HepG2 (cell line): Measurements from ENCODE around the gene TMX2. TPM values are rescaled to one million over a fixed set of nuclear protein-coding genes. Genes with fewer than 3 reads are reported as not detected.

ENCODE experiments used
- ARID2 ChIP-seq: sonication (generic); formaldehyde crosslinking; IDR thresholded peaks from 2 replicates; pipeline ENCODE4 v1.8.1; 2022; ENCODE audit warnings: mild to moderate bottlenecking, missing genetic modification reagents, borderline replicate concordance
- ARID5B ChIP-seq: IDR thresholded peaks from 2 replicates; pipeline ENCODE4 v1.4.0; 2020; ENCODE audit warnings: mild to moderate bottlenecking, missing genetic modification reagents
- ARNTL ChIP-seq: sonication (generic); formaldehyde crosslinking; IDR thresholded peaks from 2 replicates; pipeline ENCODE4 v1.4.0; 2020; ENCODE audit warnings: mild to moderate bottlenecking, missing genetic modification reagents
- DMAP1 ChIP-seq: IDR thresholded peaks from 2 replicates; pipeline ENCODE4 v1.6.1; 2016
- GATAD2A ChIP-seq: IDR thresholded peaks from 2 replicates; pipeline ENCODE4 v1.6.1; 2016
- HDAC2 ChIP-seq: sonication (generic); formaldehyde crosslinking; IDR thresholded peaks from 2 replicates; pipeline ENCODE4 v1.4.0; 2020; ENCODE audit warnings: missing genetic modification reagents
- KLF12 ChIP-seq: sonication (generic); formaldehyde crosslinking; IDR thresholded peaks from 2 replicates; pipeline ENCODE4 v1.4.0; 2020; ENCODE audit warnings: missing genetic modification reagents, borderline replicate concordance
- NR3C1 ChIP-seq: sonication (generic); formaldehyde crosslinking; IDR thresholded peaks from 2 replicates; pipeline ENCODE4 v1.4.0; 2020; ENCODE audit warnings: missing genetic modification reagents
- SAP130 ChIP-seq: IDR thresholded peaks from 2 replicates; pipeline ENCODE4 v1.6.1; 2016; ENCODE audit warnings: low read depth
- SMAD3 ChIP-seq: sonication (generic); formaldehyde crosslinking; IDR thresholded peaks from 2 replicates; pipeline ENCODE4 v1.4.0; 2020; ENCODE audit warnings: missing genetic modification reagents
- TARDBP ChIP-seq: sonication (generic); formaldehyde crosslinking; IDR thresholded peaks from 2 replicates; pipeline ENCODE4 v1.8.0; 2022; ENCODE audit warnings: mild to moderate bottlenecking, missing genetic modification reagents
- TBX2 ChIP-seq: sonication (generic); formaldehyde crosslinking; IDR thresholded peaks from 2 replicates; pipeline ENCODE4 v1.5.0; 2020; ENCODE audit warnings: missing genetic modification reagents, mild to moderate bottlenecking, borderline replicate concordance
- THYN1 ChIP-seq: sonication (generic); formaldehyde crosslinking; IDR thresholded peaks from 2 replicates; pipeline ENCODE4 v1.8.1; 2023; ENCODE audit warnings: low read depth, mild to moderate bottlenecking, moderate library complexity, missing genetic modification reagents, borderline replicate concordance
- TSC22D2 ChIP-seq: sonication (generic); formaldehyde crosslinking; IDR thresholded peaks from 2 replicates; pipeline ENCODE4 v1.5.1; 2020; ENCODE audit warnings: missing genetic modification reagents, mild to moderate bottlenecking, borderline replicate concordance
- ZBTB33 ChIP-seq: sonication (generic); formaldehyde crosslinking; IDR thresholded peaks from 2 replicates; pipeline ENCODE4 v1.4.0; 2020; ENCODE audit warnings: missing genetic modification reagents
- ZFP1 ChIP-seq: IDR thresholded peaks from 2 replicates; pipeline ENCODE4 v1.6.1; 2016
- ZFP36L2 ChIP-seq: sonication (generic); formaldehyde crosslinking; IDR thresholded peaks from 2 replicates; pipeline ENCODE4 v1.4.0; 2020; ENCODE audit warnings: missing genetic modification reagents
- polyA plus RNA-seq, 8 experiments: library from polyadenylated mRNA; depleted of rRNA in 3 of 8; stranded (reverse) in 7 of 8; unstranded in 1 of 8; fragments of >200 nt; fragmentation: Illumina TruSeq in 4 of 8; extraction: Trizol in 4 of 8; gene quantifications; 2 replicates each; pipeline versions ENCODE4 v1.2.1 to v1.2.3, GENCODE V29; 2011 to 2016; ENCODE audit warnings: low read depth in 4 of 8, missing spikeins in 1 of 8, mixed read lengths in 1 of 8; ENCODE audit not compliant: insufficient read depth in 1 of 8
- total RNA-seq, 5 experiments: library from RNA; depleted of rRNA; stranded (reverse); fragments of >200 nt; fragmentation: Illumina TruSeq; extraction: Trizol; gene quantifications; 2 replicates each; pipeline ENCODE4 v1.2.3, GENCODE V29; 2016; ENCODE audit warnings: low read depth in 1 of 5
- TF ChIP-seq, protein P1 (sequence below): sonication (generic); formaldehyde crosslinking; IDR thresholded peaks from 2 replicates; pipeline ENCODE4 v1.5.0; 2020; ENCODE audit warnings: missing genetic modification reagents
- TF ChIP-seq, protein P2 (sequence below): sonication (generic); formaldehyde crosslinking; IDR thresholded peaks from 2 replicates; pipeline ENCODE4 v1.4.0; 2020; ENCODE audit warnings: missing genetic modification reagents, borderline replicate concordance
- TF ChIP-seq, protein P3 (sequence below): IDR thresholded peaks from 2 replicates; pipeline ENCODE4 v1.6.1; 2016; ENCODE audit warnings: low read depth, borderline replicate concordance

TMX2 gene
- total and polyA plus RNA-seq, 2 of the 13 experiments (the other 11 are each of a cell fraction or from before 2014, with no cell fraction given), result 84.5 to 129 TPM

- TF ChIP-seq, protein P1, sequence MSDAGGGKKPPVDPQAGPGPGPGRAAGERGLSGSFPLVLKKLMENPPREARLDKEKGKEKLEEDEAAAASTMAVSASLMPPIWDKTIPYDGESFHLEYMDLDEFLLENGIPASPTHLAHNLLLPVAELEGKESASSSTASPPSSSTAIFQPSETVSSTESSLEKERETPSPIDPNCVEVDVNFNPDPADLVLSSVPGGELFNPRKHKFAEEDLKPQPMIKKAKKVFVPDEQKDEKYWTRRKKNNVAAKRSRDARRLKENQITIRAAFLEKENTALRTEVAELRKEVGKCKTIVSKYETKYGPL, result no peak
- TF ChIP-seq ZFP36L2 (CRISPR knock-in tag) (no peak), ZFP1 (peak; percentile 80; the same call in 1 of the 2 replicates), THYN1 (CRISPR knock-in tag) (no peak), TBX2 (CRISPR knock-in tag) (0 out of 2 replicates have a peak, but pooled peaks have one; percentile 17), NR3C1 (CRISPR knock-in tag) (no peak), HDAC2 (CRISPR knock-in tag) (peak; percentile 21; the same call in 1 of the 2 replicates), ZBTB33 (CRISPR knock-in tag) (peak; percentile 90), SAP130 (CRISPR knock-in tag) (peak; percentile 34; the same call in 1 of the 2 replicates), ARID5B (CRISPR knock-in tag) (peak; percentile 44; the same call in 1 of the 2 replicates), GATAD2A (CRISPR knock-in tag) (peak; percentile 43), ARID2 (CRISPR knock-in tag) (no peak), TSC22D2 (CRISPR knock-in tag) (no peak), KLF12 (CRISPR knock-in tag) (no peak), SMAD3 (0 out of 2 replicates have a peak, but pooled peaks have one; percentile 30), ARNTL (no peak), TARDBP (CRISPR knock-in tag) (0 out of 2 replicates have a peak, but pooled peaks have one; percentile 20), DMAP1 (CRISPR knock-in tag) (no peak)
- TF ChIP-seq, protein P2, sequence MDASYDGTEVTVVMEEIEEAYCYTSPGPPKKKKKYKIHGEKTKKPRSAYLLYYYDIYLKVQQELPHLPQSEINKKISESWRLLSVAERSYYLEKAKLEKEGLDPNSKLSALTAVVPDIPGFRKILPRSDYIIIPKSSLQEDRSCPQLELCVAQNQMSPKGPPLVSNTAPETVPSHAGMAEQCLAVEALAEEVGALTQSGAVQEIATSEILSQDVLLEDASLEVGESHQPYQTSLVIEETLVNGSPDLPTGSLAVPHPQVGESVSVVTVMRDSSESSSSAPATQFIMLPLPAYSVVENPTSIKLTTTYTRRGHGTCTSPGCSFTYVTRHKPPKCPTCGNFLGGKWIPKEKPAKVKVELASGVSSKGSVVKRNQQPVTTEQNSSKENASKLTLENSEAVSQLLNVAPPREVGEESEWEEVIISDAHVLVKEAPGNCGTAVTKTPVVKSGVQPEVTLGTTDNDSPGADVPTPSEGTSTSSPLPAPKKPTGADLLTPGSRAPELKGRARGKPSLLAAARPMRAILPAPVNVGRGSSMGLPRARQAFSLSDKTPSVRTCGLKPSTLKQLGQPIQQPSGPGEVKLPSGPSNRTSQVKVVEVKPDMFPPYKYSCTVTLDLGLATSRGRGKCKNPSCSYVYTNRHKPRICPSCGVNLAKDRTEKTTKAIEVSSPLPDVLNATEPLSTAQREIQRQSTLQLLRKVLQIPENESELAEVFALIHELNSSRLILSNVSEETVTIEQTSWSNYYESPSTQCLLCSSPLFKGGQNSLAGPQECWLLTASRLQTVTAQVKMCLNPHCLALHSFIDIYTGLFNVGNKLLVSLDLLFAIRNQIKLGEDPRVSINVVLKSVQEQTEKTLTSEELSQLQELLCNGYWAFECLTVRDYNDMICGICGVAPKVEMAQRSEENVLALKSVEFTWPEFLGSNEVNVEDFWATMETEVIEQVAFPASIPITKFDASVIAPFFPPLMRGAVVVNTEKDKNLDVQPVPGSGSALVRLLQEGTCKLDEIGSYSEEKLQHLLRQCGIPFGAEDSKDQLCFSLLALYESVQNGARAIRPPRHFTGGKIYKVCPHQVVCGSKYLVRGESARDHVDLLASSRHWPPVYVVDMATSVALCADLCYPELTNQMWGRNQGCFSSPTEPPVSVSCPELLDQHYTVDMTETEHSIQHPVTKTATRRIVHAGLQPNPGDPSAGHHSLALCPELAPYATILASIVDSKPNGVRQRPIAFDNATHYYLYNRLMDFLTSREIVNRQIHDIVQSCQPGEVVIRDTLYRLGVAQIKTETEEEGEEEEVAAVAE, result 0 out of 2 replicates have a peak, but pooled peaks have one; percentile 55
- TF ChIP-seq, protein P3, sequence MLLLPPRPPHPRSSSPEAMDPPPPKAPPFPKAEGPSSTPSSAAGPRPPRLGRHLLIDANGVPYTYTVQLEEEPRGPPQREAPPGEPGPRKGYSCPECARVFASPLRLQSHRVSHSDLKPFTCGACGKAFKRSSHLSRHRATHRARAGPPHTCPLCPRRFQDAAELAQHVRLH (CRISPR knock-in tag), result 0 out of 2 replicates have a peak, but pooled peaks have one; percentile 26
Observed at GRCh38 chr11:57751676-57752253, 39.4 kb downstream of the TMX2 start, which contains the start of gene BTBD18 (continued).
